Measurements from ENCODE around the gene NIPSNAP3A.

Gene NIPSNAP3A

GRCh38 chr9:104774831-104775573 lies 27.5 kb downstream of the NIPSNAP3A start:
- no peak for DNase-seq (ENCODE audit: low read depth in 2 of 2)

- DNase-seq (ENCODE audit: low read depth in 2 of 2): no peak
Observed at GRCh38 chr9:104775574-104775936, 28.1 kb downstream of the NIPSNAP3A start.

GRCh38 chr9:104775976-104776375 lies 28.5 kb downstream of the NIPSNAP3A start:
- no peak for DNase-seq (ENCODE audit: low read depth in 2 of 2)

DNA sequence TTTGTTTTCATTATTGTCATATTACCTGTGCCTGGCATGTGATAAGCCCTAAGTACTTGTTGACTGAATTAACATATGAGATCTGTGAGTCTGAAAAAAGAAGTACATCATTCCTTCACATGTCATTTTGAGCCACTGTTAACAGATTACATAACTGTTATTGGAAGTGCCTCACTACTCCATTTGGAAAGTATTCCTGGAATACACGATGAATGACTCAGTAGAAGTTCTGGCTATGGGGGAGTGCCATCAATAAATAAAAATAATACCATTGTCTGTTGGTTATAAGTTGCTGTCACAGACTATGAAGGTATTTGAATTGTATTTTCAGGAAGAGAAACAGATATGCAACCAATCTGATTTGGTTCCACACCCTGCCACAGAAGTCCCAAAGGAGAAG lies 29.3 kb downstream of the NIPSNAP3A start:
- no peak for DNase-seq (ENCODE audit: low read depth in 2 of 2)

- DNase-seq (ENCODE audit: low read depth in 2 of 2): no peak
Observed at GRCh38 chr9:104778802-104779201, 31.3 kb downstream of the NIPSNAP3A start.

DNA sequence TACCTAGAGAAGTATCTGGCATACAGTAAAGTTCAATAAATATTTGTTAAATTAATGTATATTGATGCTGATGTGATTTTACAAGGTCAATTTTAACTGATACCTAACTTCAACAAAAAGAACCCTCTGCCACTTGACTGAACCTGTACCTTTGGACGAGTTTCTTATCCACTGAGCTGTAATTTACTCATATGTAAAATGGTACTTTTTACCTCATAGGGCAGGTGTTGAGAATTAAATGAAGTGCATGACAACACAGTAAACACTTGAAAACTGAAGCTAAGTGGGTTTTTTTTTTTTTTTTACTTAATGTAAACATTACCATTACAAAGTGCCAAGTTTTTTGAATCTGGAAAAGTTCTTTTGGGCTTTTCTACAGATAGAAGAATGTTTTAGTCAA lies 31.9 kb downstream of the NIPSNAP3A start:
- DNase-seq (ENCODE audit: low read depth in 2 of 2): no peak

DNA sequence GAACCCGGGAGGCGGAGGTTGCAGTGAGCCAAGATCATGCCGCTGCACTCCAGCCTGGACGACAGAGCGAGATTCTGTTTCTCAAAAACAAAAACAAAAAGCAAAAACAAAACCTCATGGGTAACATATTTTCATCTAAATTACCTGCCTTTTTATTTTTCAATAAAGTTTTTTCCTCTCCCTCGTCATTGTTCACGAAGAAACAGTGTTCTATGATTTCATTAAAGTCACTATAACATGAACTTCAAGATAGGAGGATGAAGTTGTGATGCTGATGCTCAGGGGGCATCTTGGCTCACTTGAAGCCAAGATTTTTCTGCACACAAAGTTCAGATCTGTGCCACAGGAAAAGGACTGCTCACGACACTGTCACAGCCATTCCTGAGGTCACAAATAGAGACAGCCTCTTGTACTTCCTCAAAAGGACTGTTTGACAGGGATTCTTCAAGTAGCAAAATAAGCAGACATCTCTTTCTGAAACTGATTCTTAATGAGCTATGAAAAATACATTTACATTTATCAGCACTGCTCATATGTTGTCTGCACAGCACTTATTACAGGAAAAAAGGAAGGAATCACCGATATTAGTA lies 32.6 kb downstream of the NIPSNAP3A start:
- DNase-seq (ENCODE audit: low read depth in 2 of 2): no peak

- DNase-seq (ENCODE audit: low read depth in 2 of 2): no peak
Observed at GRCh38 chr9:104780796-104781395, 33.4 kb downstream of the NIPSNAP3A start.

- DNase-seq (ENCODE audit: low read depth in 2 of 2): no peak
Observed at GRCh38 chr9:104783588-104783987, 36.1 kb downstream of the NIPSNAP3A start.

DNA sequence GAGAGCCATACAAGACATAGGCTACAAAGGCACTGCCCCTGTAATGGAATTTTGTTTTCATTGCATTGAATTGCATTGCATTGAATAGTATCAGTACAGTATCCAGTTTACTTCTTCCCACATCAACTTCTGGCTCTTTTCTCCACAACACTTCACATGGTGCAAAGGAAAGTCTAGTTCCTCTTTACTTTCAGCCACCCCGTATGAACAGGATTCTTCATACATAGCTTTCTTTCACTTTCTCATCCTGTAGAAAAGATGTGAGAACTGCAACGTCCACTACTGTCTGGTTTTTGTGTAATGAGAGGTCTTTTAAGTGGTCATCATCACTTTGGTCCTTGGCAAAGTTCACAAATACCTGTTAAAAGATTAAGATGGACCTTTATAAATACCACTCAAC lies 36.6 kb downstream of the NIPSNAP3A start:
- no peak for DNase-seq (ENCODE audit: low read depth in 2 of 2)

DNA sequence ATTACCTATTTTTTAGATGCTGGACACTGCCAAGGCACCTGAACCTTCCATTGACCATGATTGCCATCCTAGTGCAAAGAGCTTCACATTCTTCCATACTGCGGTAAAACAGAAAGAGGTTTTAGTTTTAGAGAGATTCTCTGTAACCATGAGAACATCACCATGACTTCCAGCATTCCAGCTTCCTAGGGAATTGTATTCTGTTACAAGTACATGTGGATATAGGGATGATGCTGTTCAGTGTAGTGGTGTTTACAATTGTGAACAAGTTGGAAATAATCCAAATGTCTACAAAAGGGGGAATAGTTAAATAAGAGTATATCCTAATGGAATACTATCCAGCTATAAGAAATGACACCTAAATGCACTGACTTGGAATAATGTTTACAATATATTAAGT lies 38.8 kb downstream of the NIPSNAP3A start:
- DNase-seq (ENCODE audit: low read depth in 2 of 2): no peak

- DNase-seq (ENCODE audit: low read depth in 2 of 2): no peak
Observed at GRCh38 chr9:104787306-104788015, 40.0 kb downstream of the NIPSNAP3A start.

DNA sequence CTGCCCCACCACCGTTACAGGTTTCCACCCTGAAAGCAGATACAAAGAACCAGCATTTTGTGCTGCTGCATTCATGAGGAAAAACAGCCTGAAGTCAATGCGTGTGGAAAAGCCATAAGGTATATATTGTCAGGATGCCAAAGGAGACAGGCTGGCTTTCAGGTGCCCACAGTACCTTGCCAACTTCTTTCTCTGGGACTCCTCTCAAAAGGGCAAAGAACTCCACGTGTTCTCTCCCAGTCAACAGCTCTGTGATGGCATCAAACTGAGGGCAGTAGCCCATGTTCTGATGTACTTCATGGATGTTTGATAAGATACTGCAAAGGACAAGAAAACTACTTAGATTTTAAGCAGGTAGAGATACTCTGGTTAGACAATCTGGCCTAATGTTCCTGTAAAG lies 40.8 kb downstream of the NIPSNAP3A start:
- DNase-seq (ENCODE audit: low read depth in 2 of 2): no peak

- DNase-seq (ENCODE audit: low read depth in 2 of 2): no peak
Observed at GRCh38 chr9:104794070-104794469, 46.6 kb downstream of the NIPSNAP3A start.

DNA sequence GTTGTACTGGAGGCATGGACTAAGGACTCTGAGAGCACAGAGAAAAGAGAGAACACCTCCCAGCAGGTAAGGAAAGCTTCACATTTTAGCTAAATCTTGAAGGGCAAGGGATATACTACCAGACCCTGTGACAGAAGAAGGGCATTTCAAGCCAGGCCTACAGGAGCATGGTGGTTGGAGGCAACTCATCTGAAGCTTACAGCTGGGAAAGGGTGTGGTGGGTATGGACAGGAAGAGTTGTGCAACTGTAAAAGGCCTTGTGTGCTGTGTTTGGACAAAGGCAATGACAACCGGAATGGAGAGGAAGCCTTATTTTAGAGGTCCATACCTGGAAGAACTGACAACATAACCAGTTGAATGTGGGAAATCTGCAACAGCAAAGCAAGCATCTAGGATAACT lies 47.6 kb downstream of the NIPSNAP3A start:
- no peak for DNase-seq (ENCODE audit: low read depth in 2 of 2)

DNA sequence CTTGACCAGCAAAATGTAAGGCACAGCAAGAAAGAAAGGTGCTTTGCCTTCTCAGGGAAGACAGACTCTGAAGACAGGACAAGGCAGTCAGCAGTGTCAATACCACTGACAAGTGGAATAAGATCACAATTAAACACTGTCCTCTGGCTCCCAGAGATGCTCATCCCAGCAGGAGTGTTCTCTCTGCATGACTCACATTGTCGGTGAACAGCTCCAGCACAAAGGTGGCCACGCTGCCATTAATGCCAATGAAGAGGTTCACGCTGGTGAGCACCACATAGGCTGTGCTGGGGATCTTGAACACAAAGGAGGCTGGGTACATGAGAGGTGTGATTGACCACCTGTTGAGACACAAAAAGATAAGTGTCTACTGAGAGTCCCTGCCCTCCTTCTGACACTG lies 48.4 kb downstream of the NIPSNAP3A start:
- DNase-seq (ENCODE audit: low read depth in 2 of 2): no peak

- no peak for DNase-seq (ENCODE audit: low read depth in 2 of 2)
Observed at GRCh38 chr9:104798209-104798995, 50.9 kb downstream of the NIPSNAP3A start.

DNA sequence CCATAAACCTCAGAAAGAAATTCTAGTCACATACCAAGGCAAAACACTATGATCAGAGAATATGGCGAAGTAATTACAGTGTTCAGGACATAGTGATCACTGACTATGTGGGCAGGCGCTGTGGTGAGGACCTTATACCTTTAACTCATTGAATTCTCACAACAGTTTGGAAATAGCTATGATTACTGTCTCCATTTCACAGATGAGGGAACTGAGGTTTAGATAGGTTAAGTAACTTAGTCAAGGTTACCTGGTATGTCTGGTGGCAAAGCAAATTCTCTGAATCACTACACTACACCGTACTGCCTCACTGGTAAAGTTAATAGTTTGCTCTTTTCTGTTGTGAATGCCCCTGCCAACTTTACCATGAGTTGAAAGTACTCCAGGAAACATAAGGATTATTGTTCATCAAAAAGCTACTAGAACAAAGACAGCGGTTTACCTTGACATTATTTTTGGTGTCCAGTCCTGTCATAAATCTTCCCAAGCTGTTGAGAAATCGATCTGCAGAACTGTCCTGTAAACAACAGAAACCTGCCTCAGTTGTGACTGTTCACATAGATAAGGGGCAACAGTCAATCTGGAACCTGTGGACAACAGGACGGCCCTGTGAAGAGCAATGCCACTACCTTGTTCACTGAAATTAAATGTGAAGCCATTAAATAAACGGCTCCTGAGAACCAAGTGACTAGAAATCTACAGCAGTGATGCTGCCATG lies 52.7 kb downstream of the NIPSNAP3A start:
- DNase-seq (ENCODE audit: low read depth in 2 of 2): no peak

DNA sequence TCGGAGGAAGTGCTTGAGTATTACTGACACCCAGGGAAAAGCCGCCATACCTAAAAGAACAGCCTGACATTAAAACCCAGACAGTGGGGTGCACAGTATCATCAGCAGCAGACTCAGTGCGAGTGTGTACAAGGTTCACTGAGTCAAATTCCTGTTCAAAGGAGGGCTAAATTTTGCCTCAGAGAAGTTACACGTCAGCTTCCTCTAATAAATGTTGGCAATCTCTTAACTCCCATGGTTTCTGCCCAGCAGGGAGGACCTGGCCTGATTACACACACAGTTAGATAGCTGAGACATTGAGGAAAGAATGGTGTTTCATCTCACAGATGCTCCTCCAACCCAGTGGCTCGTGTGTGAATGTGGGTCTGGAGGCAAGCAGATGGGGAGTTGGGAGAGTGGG lies 54.6 kb downstream of the NIPSNAP3A start:
- DNase-seq (ENCODE audit: low read depth in 2 of 2): no peak

DNA sequence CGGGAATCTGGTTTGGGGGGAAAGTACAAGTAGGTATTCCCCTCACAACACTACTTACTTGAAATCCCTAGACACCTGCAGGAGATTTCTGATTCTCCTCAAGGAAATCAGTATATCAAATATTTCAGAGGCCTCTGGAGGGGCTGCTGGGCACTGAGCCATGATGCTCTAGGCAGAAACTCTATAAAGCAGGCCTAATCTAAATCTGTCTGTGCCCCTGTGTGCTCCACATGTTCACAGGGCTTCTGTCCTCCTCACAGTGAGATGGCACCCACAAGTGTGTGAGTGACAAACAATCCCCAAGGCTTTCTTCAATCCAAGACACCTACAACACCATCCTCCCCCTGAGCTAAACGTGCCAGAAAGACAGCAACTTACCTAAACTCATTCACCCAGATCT lies 55.4 kb downstream of the NIPSNAP3A start:
- no peak for DNase-seq (ENCODE audit: low read depth in 2 of 2)

GRCh38 chr9:104805441-104805840 lies 58.0 kb downstream of the NIPSNAP3A start:
- no peak for DNase-seq (ENCODE audit: low read depth in 2 of 2)

All from stimulated activated CD4-positive, alpha-beta T cell treated with anti-CD3 and anti-CD28 coated beads, Interleukin-4, amount 100 ng/mL, for 48 hours (primary cell).